Fibroblast of skin of left biceps (primary cell): ENCODE measurements around the gene MAP1LC3B.

Experiments
- DNase-seq, 2 experiments: peaks; one replicate each; pipeline ENCODE4 v3.0.0-alpha.2; 2013; ENCODE audit warnings: low read depth in 2 of 2

MAP1LC3B gene

DNA sequence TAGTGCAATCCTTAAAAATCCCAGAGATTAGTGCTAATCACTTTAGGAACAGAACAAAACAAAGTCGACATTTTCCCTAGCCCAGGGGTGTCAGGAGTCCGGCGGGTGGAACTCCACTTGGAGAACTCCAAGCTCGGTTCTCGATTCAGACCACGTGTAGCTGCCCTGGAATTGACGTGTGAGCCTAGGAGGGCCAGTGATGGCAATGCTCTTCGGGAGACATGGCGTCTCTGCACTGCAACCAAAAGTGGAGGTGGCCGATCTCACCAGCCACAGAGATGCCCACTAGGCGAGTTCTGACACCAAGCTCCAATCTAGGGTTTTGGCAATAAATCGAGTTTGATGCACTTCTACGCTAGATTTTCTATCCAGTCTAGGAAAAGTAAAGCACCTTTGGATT, 17.6 kb downstream of the MAP1LC3B start:
- no peak for DNase-seq

DNA sequence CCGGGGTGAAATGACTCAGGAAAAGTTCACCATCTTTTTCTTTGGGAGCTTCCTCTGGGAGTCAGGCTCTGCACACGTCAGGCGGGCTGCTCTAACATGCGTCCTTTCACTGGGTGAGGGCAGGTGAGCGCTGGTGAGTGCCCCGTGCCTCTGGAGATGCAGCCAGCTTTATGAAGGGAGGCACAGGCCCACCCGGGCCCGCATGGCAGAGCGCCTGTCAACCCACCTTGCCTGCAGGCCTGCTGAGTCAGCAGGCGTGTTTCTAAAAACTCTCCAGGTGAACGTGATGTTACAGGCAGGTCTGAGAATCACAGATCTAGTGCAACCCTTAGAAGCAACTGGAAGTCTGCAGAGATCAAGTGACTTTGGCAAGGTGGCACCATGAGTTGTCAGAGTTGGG, 18.4 kb downstream of the MAP1LC3B start:
- no peak for DNase-seq

DNA sequence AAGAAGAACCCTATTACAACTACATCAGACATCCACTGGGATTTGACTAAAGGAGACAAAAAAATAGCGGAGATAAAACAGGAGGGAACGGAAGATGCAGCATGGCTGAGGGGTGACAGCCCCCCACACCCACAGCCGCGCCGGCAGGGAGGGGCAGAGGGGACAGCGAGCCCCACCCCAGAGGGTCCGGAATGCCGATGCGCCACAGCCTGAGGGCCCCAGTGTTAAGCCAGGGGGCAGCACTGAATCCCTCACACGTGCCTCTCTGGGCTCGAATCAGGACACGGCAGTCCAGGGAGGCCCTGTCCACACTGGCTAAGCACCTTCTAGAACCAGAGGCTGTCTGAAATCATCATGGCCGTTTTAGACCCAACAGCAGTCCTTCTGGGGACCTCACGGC, 18.8 kb downstream of the MAP1LC3B start:
- DNase-seq, result no peak

DNA sequence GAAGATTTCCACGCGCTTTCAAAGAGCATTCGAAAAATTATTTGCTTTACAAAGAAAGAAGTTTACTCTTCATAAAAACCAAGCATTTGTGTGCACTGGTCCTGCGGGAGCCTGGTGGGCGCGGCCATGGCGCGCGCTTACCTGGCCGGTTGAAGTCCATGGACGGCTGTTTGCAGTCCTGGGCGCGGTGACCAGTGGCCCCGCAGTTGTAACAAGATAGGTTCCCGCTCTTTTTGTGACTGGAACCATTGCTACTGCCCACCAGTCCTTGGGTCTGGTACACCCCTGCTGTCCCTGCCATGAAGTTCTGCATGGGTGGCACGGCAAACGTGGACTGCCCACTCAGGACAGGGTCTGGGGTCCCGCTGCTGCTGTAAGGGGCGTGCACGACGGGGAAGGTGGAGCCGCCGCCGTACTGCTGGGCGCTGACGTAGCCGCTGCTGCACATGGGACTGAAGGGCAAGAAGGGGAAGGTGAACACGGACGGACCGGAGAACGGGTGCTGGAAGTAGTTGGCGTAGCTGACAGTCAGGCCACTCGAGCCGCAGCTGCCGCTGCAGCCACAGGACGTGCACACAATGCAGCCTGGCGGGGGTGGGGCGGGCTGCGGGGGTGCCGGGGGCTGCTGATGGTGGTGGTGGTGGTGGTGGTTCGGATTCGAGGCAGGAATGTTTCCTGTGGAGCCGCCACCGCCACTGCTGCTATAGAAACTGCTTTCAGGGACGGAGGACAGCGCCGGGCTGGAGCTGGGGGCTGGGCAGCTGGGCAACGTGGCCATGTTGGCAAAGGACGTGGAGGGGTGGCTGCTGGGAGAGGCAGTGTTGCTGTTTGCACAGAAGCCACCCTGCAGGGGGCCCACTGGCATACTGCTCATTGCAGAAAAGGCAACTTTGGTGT, 19.5 kb downstream of the MAP1LC3B start:
- no peak for DNase-seq

DNA sequence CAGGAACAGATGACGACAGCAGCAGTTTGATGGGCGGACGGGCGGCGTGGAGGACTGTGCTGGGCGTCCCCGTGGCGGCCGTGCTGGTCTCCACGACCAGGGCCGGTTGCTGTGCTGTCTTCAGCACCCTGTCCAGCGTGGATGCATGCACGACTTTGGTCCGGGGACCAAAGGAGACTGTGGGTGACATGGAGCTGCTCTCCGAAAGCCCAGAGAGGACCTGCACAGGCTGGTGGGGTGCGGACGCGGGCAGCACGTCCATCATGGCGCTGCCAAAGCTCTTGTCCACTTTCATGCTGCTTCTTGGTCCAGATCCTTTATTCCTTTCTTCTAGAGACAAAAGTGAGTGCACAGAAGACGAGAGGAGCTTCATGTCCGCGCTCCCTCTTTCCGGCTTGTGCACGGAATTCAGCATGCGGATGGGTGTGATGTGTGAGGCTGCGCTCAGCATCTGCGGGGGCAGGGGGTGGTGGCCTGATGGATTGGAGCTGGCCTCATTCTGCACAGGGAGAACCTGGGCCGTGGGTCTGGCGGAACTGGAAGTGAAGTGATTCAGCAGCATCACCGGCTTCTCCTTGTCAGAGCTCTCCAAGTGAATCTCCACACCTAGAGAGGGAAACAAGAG, 20.3 kb downstream of the MAP1LC3B start:
- no peak for DNase-seq

DNA sequence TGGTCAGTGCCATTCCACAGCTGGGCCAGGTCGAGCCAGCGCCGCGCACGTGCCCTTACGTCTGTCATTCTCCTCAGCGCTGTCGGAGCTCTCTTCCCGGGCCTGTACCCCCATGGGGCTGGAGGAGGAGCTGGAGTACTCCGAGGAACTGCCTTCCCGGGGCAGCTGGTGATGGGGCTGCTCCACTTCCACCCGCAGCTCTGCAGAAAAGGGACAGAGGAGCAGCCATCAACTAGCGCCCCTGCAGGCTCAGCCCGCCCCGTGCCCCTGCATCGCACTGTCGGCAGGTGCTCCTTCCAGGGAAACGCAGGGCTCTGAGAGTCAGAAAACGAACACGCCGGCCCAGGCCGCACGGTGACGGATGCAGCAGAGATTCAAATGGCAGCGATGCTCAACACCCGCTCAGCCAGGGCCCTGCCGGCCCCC, 20.9 kb downstream of the MAP1LC3B start:
- no peak for DNase-seq

DNA sequence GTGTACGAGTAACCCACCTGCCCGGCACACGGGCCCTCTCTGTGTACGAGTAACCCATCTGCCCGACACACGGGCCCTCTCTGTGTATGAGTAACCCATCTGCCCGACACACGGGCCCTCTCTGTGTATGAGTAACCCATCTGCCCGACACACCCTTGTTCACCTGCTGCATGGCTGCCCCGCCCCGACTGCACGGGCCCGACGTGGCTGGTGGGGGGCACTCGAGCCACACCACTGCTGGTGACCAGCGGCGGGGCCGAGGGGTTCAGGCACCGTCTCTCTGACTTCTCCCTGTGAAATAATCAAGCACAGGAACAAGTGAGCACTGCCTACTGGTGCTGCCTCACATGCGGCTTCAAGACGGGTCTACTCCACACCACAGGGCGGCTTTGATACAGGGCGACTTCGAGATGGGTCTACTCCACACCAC, 22.1 kb downstream of the MAP1LC3B start:
- DNase-seq, result no peak

DNA sequence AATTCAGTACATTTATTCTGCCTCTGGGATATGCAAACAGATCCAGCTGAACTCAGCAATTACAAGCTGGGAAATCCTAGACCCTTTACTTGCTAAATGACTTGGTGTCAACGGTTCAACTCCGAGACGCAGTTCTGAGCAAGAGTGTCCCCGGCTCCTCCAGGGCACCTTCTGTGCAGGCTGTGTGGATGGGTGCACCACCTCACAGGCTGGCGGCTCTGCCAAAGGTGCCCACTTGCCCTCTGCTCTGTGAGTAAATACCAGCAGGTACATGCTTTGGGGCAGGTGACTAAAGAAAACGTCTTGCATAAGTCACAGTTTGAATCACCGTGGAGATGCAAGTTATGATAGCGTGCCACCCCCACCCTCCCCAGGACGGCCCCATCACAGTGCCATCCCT, 23.3 kb downstream of the MAP1LC3B start:
- DNase-seq, result no peak

DNA sequence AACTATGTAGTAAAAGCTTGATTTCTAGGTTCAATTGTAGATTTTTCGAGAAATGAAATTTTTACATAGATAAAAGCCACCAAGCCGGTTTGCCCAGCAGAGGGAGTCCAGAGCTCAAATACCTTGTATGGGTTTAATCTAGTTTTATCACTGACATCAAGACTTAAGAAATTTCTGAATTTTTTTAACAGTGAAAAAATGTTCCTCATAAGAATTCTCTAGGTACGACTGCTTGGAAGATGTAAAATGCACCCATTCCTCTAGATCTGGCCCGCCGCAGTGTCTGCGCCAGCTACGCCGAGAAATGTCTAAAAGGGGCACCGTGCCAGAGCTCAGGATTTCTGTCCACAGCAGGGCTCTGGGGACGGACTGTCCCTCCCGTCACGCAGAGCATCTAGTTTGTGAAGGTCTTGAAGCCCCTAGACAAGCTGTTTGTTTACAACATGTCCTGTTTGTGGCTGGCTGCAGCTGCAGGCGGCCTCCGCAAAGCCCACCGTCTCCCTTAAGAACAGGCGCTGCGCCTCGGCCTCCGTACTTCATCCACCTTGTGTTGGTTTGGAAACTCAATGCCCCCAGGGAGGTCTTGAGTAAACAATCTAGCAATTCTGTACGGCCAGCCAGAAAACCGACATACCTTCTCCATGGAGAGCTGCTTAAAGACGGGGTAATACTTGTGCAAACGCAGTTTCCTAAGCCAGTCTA, 24.8 kb downstream of the MAP1LC3B start:
- no peak for DNase-seq

DNA sequence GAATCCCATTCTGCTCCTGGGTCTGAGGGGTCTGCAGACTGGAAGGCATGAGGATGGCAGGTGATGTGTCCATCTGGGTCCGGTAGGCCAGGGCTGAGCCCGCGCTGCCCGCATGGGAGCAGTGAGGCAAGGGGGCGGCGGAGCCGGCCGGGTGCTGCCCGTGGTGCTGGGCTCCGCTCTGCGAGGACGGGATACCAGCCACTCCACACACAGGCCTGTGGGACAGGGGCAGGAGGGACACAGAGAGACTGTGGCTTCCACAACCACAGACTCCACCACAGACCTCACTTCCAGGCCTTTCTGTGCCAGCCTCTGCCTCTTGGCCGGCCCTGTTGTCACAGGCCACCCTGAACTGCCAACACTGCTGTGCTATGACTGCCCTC, 25.4 kb downstream of the MAP1LC3B start:
- no peak for DNase-seq

DNA sequence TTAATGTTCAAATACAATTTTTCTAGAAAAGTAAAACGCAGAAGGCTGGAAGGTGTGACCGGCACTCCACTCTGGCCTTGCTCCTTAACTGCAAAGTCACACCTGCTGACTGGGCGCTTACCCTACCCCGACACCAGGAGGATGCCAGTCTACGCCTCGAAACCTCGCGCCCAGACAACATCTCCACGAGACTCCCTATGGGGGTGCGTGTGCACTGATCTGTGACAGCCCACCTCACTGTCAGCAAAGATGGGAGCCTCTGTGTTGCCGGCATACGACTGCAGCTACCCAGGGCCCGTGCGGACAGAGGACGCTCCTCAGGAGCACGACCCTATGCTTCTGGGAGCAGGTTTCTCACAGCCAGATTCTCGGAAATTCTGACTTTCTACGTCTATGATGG, 26.1 kb downstream of the MAP1LC3B start:
- no peak for DNase-seq

DNA sequence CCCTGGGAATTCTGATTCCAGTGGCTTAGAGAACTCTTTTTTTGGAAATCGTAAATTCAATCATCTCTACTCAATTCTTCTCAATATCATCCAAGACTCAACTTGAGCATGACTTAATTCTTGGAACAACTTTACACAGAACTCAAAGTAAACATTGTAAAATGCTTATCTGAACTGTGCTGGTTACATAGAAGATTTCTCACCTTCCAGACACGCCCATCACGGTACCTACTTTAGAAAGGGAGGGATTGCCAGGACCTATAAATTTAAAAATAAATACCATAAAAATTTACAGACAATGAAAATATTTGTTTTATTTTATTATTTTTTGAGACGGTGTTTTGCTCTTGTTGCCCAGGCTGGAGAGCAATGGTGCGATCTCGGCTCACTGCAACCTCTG, 26.5 kb downstream of the MAP1LC3B start:
- no peak for DNase-seq

DNA sequence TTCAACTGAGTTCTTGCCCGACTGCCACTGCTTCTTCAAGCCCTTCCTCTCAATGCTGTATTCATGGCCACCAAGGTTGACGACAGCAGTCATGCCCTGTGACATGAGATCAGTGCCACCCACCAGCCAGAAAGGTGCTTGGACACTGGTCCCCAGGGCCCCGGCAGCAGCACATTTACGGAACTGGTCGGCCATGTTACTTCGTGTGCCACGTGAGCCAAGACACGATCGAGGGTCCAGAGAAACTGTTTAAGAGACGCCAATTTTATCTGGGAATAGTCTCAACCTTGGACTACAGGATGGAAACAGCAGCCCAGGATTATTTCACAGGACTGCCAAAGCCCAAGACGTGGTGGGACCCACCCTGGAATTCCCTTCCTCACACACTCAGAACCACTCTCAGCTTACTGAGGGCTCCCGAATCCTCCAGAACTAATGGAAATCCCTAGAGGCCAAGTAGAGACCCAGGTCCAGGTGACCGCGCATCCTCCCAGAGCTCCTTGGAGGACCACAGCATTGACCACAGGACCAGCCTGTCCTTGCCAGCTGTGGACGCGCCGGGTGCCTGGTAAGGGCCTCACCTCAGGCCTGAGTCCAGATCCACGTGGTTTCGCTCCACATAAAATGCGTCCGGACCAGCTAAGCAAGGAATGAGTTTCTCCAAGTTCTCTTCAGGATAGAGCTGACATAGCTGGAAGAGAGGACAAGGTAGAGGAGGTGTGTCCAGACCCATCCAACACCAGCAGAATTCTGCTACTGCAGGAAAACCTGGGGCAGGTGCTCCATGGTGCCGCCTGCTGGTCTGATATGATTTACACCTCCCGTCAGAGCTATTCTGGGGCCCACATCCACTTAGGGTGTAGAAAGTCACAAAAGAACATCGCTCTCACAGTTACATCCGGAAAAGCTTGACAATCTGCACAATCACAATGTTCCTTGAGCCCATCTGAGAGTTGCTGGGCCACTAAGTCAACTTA, 28.2 kb downstream of the MAP1LC3B start:
- DNase-seq, result no peak

DNA sequence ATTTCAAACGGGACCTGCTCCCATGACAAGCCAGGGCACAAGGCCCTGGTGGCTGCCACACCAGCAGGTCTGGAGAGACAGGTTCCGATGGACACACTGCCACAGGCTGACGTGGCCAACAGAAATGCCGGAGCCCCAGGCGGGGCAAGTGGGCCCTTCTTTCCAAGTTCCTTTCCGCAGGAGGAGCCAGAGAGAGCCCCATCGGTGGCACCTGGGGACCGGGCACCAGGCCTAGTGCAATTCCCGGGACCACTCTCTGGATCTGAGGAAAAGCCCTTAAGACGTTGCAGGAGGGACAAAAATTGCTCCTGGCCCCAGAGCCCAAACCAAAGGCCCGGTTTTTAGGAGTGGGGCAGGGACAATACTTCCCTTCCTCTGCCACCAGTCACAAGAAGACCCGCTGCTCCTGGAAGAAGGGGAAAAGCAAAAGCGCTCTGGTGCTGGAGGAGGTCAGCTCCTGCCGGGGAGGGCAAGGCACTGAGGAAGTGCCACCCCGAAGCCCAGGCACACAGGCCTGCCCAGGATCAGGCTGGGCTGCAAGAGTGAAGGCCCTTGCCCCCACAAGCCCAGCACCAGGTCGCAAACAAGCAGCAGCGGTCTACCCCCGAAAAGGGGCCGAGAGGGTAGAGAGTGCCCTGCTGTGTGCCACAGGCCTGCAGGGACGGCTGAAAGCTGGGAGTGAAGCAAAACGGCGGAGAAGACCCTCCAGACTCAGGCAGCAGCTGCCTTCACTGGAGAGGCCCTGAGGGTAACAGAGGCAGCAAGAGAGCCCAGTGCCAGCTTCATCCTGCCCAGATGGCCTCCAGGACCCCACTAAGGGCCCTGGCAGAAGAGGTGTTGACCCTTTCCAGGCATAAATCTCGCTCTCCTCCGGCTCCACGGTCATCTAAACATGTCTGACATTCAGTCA, 29.1 kb downstream of the MAP1LC3B start:
- DNase-seq, result no peak

DNA sequence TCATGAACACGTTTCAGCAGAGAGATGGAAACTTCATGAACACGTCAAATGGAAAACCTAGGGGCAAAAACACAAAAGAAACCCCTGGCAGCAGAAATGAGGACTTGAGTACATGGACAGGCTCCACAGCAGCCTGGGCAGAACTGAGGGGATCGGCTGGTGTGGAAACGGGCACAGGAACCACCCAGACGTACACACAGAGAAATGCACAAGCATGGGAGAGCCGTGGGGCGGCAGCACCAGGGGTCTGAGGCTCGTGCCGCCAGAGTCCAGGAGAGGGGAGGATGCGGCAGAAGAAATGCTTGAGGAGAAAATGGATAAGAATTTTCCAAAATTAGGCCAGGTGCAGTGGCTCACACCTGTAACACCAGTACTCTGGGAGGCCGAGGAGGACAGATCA, 30.0 kb downstream of the MAP1LC3B start:
- DNase-seq, result no peak

DNA sequence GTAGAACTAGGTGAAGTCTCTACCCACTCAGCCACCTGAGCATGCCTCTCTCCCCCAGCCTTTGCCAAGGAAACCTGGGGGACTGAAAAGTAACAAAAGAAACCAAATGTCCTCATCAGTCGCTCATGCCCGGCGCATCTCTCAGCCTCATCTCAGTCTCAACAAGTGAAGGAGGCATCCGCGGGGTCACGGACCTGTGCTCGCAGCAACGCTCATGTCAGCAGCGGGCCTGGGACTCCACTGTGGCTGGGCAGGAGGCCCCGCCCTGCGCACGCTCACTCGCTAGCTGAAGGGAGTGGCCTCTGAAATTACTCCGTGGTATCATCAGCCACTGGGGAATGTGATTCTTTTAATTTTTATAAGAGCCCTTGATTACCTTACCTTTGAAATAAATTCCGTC, 31.3 kb downstream of the MAP1LC3B start:
- no peak for DNase-seq

DNA sequence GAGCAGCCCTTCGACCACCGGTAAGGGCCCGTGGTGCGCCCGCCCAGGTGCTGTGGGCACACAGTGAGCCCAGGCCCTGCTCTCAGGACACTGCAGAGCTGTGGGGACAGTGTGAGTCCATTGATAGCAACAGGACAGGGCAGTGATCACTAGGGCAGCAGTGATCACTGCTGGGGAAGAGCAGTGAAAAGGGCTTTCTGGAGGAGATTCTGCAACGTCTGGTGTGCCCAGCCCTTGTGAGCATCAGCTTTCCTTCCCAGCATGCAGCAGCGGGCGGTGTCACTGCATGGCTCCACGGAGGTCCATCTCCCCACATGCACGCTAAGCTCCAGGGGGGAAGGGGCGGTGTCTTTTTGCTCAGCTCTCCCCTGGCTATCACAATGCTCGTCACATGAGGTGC, 32.1 kb downstream of the MAP1LC3B start:
- no peak for DNase-seq

DNA sequence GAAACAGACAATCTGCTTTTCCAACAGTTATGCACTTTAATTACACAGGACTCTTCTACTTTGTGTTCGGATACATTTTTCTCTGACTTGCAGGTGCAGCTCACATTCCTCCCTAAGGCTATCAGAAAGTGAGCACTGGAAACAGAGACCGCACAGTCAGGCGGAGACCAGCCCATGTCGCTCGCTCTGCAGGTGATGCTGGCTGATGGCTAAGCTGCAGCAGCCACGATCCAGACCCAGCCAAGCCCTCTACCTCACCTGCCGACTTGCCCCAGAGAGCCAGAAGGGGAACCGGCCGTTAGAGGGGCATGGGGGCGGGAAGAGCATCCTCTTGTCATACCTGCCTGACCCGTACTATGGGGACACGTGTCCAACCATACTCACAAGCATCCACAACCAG, 33.8 kb downstream of the MAP1LC3B start:
- no peak for DNase-seq

DNA sequence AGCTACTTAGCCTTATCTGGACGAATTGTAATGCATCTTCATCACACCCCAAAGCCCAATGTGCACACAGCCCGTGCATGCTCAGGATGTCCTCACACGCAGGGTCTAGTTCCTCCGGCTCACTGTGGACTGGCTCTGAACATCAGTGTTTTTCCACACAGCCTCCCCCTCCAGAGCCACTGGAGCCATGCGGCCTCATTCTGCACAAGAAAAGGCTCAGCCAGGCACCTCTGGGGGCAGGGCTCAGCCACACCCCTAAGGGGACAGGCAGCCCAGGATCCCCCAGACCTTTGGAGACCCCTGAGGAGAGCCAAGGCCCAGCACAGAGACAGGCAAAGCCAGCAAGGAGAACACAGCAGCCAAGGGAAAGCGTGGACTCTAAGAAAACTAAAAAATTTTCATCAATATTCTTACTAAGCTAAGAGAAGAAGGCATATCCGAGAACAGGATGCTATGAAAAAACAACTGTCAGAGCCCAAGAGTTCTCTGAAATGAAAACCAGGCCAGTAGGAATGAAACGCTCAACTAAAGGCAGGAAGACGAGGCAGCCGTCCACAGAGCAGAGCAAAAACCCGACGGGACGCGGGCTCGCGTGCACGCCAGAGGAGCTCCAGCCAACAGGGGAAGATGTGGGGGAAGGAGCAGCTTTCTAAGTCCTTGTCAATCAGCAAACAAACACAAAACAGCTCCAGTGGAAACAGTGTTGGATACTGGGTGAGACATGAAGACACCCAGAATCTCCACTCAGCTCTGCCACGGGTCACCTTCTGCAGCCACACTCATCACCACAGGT, 34.5 kb downstream of the MAP1LC3B start:
- DNase-seq, result no peak

DNA sequence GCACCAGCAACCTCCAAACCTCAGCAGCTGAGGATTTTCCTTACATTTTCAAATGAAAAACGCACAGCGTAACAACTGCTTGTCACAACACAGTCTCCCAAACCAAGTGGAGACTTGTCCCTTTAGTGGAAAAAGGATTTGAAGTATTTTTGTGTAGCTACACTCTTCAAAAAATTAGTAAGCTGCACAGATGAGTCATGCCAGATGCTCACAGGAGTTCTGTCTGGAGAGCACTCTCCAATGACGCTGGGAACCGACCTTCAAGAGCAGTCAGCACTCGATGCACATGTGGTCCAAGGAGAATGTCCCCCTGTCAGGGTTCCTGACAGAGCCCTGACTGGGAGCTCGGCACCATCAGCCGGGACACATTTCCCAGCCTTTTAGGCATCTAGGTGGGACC, 39.8 kb downstream of the MAP1LC3B start:
- peak in 1 of 2 experiments; percentile 32 for DNase-seq
